HAP-1 (cell line): ENCODE measurements around the gene HS3ST5.

ENCODE experiments used
- DNase-seq, 2 experiments: peaks; one replicate each; pipeline ENCODE4 v3.0.0-alpha.2; 2016 to 2020; ENCODE audit warnings: low spot score in 2 of 2
- H3K27me3 ChIP-seq: fragments of 250-450 bp; sonication (Bioruptor Pico); 2 replicates; pipeline ENCODE4 v1.5.1; 2020; ENCODE audit warnings: low read depth, mild to moderate bottlenecking, moderate library complexity
- H3K36me3 ChIP-seq: fragments of 250-450 bp; sonication (Bioruptor Pico); replicated peaks from 2 replicates; pipeline ENCODE4 v1.5.1; 2020; ENCODE audit warnings: mild to moderate bottlenecking
- H3K4me1 ChIP-seq: fragments of 250-450 bp; sonication (Bioruptor Pico); 2 replicates; pipeline ENCODE4 v1.5.1; 2020; ENCODE audit warnings: mild to moderate bottlenecking
- H3K4me3 ChIP-seq: fragments of 250-450 bp; sonication (Bioruptor Pico); 2 replicates; pipeline ENCODE4 v1.5.1; 2020; ENCODE audit warnings: mild to moderate bottlenecking, moderate library complexity
- H3K9me3 ChIP-seq: fragments of 250-450 bp; sonication (Bioruptor Pico); 2 replicates; pipeline ENCODE4 v1.5.1; 2020; ENCODE audit warnings: mild to moderate bottlenecking, moderate library complexity
- in situ Hi-C: fragments of 300-500 bp; cut with MboI; formaldehyde crosslinking; loops from 3 replicates; pipeline ENCODE4 v1.14.3; 2020; ENCODE audit warnings: low sequenced_read_pairs, inconsistent platforms, mixed read lengths

HS3ST5 gene

DNA sequence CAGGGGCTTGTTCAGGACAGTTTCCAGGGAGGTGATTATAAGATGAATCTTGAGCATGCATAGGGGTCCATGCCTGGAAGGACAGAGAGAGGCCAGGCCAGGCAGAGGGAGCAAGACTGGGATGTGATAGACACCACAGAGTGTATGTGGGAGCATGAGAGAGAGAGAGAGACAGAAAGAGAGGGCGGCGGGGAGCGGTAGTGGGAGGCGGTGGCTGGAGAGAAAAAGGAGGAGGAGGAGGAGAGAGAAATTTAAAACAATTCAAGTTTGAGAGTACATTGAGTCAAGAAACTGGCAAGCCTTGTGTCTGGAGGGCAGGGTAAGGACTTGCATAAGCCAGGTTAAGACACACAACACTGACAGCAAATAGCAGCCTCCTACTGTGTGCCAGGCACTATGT, 209.0 kb downstream of the HS3ST5 start:
- no peaks in the 10 kb centered on the region for H3K27me3 ChIP-seq
- no peaks in the 10 kb centered on the region for H3K9me3 ChIP-seq
- DNase-seq: no peak
- no peaks in the 10 kb centered on the region for H3K36me3 ChIP-seq
- no peaks in the 10 kb centered on the region for H3K4me1 ChIP-seq
- H3K4me3 ChIP-seq: no peak overlapping the region
- in situ Hi-C loops: no loop called here

GRCh38 chr6:114131945-114132344, 210.9 kb downstream of the HS3ST5 start:
- no peaks in the 10 kb centered on the region for H3K36me3 ChIP-seq
- no peaks in the 10 kb centered on the region for H3K27me3 ChIP-seq
- no peak for DNase-seq
- in situ Hi-C loops: no loop called here
- H3K9me3 ChIP-seq: no peaks in the 10 kb centered on the region
- no peaks in the 10 kb centered on the region for H3K4me1 ChIP-seq
- no peak overlapping the region for H3K4me3 ChIP-seq

- no peaks in the 10 kb centered on the region for H3K27me3 ChIP-seq
- in situ Hi-C loops: no loop called here
- no peak for DNase-seq
- no peaks in the 10 kb centered on the region for H3K36me3 ChIP-seq
- no peaks in the 10 kb centered on the region; the same call in 1 of the 2 replicates for H3K4me1 ChIP-seq
- H3K4me3 ChIP-seq: no peak overlapping the region
- H3K9me3 ChIP-seq: no peaks in the 10 kb centered on the region
Measured at GRCh38 chr6:114125576-114125975, 217.2 kb downstream of the HS3ST5 start.

GRCh38 chr6:114121913-114122662, 220.7 kb downstream of the HS3ST5 start:
- no peak for DNase-seq
- no peaks in the 10 kb centered on the region for H3K9me3 ChIP-seq
- in situ Hi-C loops: no loop called here
- H3K4me1 ChIP-seq: no peaks in the 10 kb centered on the region; the same call in 1 of the 2 replicates
- H3K27me3 ChIP-seq: no peaks in the 10 kb centered on the region
- no peaks in the 10 kb centered on the region for H3K36me3 ChIP-seq
- no peak overlapping the region for H3K4me3 ChIP-seq

- no peaks in the 10 kb centered on the region for H3K27me3 ChIP-seq
- in situ Hi-C loops: no loop called here
- no peak overlapping the region for H3K4me3 ChIP-seq
- no peak for DNase-seq
- H3K36me3 ChIP-seq: no peaks in the 10 kb centered on the region
- H3K4me1 ChIP-seq: no peaks in the 10 kb centered on the region; the same call in 1 of the 2 replicates
- H3K9me3 ChIP-seq: no peaks in the 10 kb centered on the region
Measured at GRCh38 chr6:114119056-114119455, 223.8 kb downstream of the HS3ST5 start.

DNA sequence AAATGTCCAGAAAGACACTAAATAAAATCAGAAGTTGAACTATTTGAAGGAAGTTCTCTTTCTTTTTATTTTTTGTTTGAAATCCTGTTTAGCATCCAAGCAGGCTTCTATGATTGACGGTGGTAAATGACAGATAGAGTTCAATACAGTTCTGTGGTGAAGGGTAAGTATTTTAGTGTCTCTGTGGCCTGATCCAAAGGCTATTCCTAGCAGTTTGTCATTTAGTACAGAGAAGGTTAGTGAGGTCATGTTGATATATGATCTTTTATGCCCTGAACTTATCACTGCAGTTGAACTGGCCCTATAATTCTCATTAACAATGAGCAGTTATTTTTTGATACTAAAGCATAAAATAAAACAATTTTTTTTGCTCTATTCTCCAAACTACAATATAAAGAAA, 227.2 kb downstream of the HS3ST5 start:
- H3K9me3 ChIP-seq: no peaks in the 10 kb centered on the region
- no peaks in the 10 kb centered on the region for H3K4me1 ChIP-seq
- no peaks in the 10 kb centered on the region for H3K36me3 ChIP-seq
- no peak overlapping the region for H3K4me3 ChIP-seq
- DNase-seq: no peak
- no peaks in the 10 kb centered on the region for H3K27me3 ChIP-seq
- in situ Hi-C loops: no loop called here

- Histone ChIP-seq H3K4me3 (no peak overlapping the region), H3K9me3 (no peaks in the 10 kb centered on the region), H3K4me1 (no peaks in the 10 kb centered on the region), H3K36me3 (no peaks in the 10 kb centered on the region), H3K27me3 (no peaks in the 10 kb centered on the region)
- DNase-seq: peak; percentile 77 to 94
- in situ Hi-C loops: no loop called here
Measured at GRCh38 chr6:114108119-114109002, 234.5 kb downstream of the HS3ST5 start.

- in situ Hi-C loops: no loop called here
- no peaks in the 10 kb centered on the region for H3K36me3 ChIP-seq
- H3K27me3 ChIP-seq: no peaks in the 10 kb centered on the region
- no peaks in the 10 kb centered on the region for H3K9me3 ChIP-seq
- no peaks in the 10 kb centered on the region for H3K4me1 ChIP-seq
- no peak overlapping the region for H3K4me3 ChIP-seq
- DNase-seq: no peak
Measured at GRCh38 chr6:114106020-114106419, 236.8 kb downstream of the HS3ST5 start.

DNA sequence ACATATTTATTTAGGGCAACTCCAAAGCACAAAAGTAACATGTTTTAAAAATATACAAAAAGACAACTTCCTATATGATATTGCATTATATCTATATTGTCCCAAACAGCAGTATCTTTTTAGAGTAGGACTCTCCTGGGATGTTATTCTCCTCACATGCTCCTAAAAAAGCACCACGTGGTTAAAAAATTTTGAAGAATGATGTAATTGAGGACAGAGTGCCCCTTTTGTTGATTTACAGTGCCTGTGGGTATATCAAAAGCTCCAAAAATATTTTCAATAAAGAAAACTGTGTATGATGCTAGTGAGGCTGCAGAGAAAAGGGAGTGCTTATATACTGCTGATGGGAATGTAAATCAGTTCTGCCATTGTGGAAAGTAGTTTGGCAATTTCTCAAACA, 241.6 kb downstream of the HS3ST5 start:
- H3K4me1 ChIP-seq: no peaks in the 10 kb centered on the region
- H3K9me3 ChIP-seq: no peaks in the 10 kb centered on the region
- H3K27me3 ChIP-seq: no peaks in the 10 kb centered on the region
- in situ Hi-C loops: no loop called here
- no peak overlapping the region for H3K4me3 ChIP-seq
- no peak for DNase-seq
- H3K36me3 ChIP-seq: no peaks in the 10 kb centered on the region

DNA sequence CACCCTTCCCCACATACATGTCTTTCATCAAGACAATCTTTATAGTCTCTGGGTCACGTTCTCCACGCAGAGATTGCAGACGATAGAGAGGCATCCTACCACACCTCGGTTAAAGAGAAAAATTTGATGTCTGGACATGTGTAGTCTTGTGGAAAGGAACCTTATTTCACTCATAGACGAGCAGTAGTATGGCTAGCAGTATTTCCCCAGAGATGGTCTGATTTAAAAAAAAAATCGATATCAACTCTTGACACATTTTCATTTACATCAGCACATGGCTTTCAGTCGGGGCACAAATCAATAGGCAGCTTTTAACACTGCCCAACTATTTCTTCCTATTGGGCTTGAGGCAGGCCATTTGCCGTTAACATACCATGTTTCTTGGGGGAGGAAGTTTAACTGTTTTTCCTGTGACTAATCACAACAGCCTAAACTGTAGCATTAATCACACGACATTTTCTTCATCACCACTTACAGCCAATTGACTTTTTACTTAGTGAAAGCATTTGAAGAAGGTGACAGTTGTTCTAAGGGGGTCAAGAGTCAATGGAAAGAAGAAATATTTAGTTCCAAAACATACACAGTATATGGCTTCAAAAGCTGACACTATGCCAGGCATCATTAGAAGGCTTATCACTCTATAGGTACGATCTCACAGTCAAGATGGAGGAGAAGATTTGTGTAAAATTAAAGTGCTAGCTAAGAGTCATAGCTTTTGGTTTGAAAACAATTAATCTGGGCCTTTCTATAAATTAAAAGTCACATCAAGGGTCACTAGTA, 242.4 kb downstream of the HS3ST5 start:
- Histone ChIP-seq H3K36me3 (no peaks in the 10 kb centered on the region), H3K4me1 (no peaks in the 10 kb centered on the region), H3K27me3 (no peaks in the 10 kb centered on the region), H3K9me3 (no peaks in the 10 kb centered on the region), H3K4me3 (no peak overlapping the region)
- DNase-seq: no peak
- in situ Hi-C loops: no loop called here

DNA sequence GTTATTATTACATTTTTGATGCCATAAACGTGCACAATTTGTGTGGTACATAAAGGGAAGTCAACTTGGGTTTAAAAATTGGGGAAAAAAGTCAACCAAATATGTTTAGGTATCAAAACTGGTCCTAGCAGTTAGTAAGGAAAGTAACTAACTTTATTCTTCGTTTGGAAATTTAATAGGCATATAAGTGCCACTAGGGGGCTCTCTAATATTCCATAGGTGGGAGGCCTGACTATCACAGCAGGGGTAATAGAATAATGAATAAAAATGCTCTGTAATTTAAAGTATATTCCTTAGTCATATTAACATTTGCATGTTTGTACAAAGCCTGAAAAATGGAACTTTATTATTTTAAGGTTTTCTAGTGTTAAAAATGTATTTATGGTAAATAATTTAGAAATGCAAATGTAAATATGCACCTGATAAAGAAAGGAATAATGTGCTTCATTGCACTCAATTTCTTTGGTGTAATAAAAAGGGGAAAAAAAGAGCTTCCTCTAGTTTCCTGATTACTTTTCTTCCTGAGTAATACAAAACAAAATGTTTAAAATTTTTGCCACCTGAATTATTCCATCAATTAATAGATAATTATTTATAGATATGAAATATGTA, 246.2 kb downstream of the HS3ST5 start:
- Histone ChIP-seq H3K9me3 (no peaks in the 10 kb centered on the region), H3K4me1 (no peaks in the 10 kb centered on the region), H3K4me3 (no peak overlapping the region), H3K36me3 (no peaks in the 10 kb centered on the region), H3K27me3 (no peaks in the 10 kb centered on the region)
- in situ Hi-C loops: no loop called here
- DNase-seq: peak; percentile 8 to 62

DNA sequence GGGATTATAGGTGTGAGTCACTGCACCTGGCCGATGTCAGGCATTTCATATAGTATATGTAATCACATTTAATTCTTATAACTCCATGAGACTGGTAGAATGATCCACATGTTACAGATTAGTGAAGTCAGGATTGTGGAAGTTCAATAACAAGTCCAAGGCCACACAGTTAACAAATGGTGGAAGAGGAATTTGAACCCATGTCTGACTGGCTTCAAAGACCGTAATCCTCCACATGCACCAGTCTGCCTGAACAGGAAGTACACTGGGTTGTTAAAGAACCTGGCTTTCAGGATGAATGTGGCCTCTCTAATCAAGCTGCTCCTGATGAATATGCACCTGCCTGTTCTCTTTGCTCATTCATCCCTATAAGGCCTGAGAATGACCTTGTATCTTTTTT, 249.9 kb downstream of the HS3ST5 start:
- H3K4me1 ChIP-seq: peaks cover 6% of the 10 kb centered on the region; the same call in 1 of the 2 replicates
- no peaks in the 10 kb centered on the region for H3K36me3 ChIP-seq
- H3K9me3 ChIP-seq: no peaks in the 10 kb centered on the region
- no peak for DNase-seq
- in situ Hi-C loops: no loop called here
- H3K27me3 ChIP-seq: no peaks in the 10 kb centered on the region
- H3K4me3 ChIP-seq: no peak overlapping the region

DNA sequence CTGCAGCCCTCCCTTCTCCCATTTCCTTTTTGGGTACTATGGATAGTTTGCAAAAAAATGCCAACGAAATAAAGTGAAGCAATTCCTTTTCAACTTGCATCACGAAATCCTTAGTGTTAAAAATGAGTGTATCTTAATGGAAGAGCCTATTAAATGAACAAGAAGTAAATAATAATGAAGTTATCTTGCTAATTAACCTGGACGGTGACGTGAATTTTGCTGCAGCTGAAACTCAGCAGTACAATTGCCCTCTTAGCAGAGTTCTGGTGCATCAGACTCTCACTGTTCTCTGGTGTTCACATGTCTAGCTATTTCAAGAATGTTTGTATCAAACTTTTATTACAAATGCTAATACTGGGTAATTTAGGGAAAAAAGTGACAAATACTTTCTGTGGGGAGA, 252.2 kb downstream of the HS3ST5 start:
- DNase-seq: no peak
- Histone ChIP-seq H3K4me1 (peaks cover 6% of the 10 kb centered on the region; the same call in 1 of the 2 replicates), H3K36me3 (no peaks in the 10 kb centered on the region), H3K27me3 (no peaks in the 10 kb centered on the region), H3K4me3 (no peak overlapping the region), H3K9me3 (no peaks in the 10 kb centered on the region)
- in situ Hi-C loops: no loop called here
